HepG2 (cell line): Measurements from ENCODE around the gene CTPS2. TPM values are rescaled to one million over a fixed set of nuclear protein-coding genes. Genes with fewer than 3 reads are reported as not detected.

Experiments
- ATF7 ChIP-seq, 2 experiments: fragments of 450-650 bp in 1 of 2; sonication (generic) in 1 of 2; formaldehyde crosslinking in 1 of 2; IDR thresholded peaks; 2 replicates each; pipeline versions ENCODE4 v1.4.0 to v1.6.1; 2016 to 2020; ENCODE audit warnings: antibody characterized with exemption in 1 of 2, mild to moderate bottlenecking in 1 of 2, missing genetic modification reagents in 1 of 2
- GATAD1 ChIP-seq: IDR thresholded peaks from 2 replicates; pipeline ENCODE4 v1.6.1; 2016; ENCODE audit warnings: missing genetic modification reagents, missing compliant biosample characterization
- KLF11 ChIP-seq: IDR thresholded peaks from 2 replicates; pipeline ENCODE4 v1.6.1; 2016; ENCODE audit warnings: missing compliant biosample characterization
- NR2F2 ChIP-seq: IDR thresholded peaks from 2 replicates; pipeline ENCODE4 v1.6.1; 2012; ENCODE audit warnings: low read depth, inconsistent platforms, borderline replicate concordance
- RAD21 ChIP-seq: fragments of 450-650 bp; formaldehyde crosslinking; IDR thresholded peaks from 2 replicates; pipeline ENCODE4 v1.5.0; 2020; ENCODE audit warnings: mild to moderate bottlenecking
- SALL2 ChIP-seq: sonication (generic); formaldehyde crosslinking; IDR thresholded peaks from 2 replicates; pipeline ENCODE4 v1.8.1; 2023; ENCODE audit warnings: mild to moderate bottlenecking, missing genetic modification reagents, inconsistent platforms
- SOX5 ChIP-seq: IDR thresholded peaks from 2 replicates; pipeline ENCODE4 v1.6.1; 2016; ENCODE audit warnings: borderline replicate concordance
- ZFY ChIP-seq: sonication (generic); formaldehyde crosslinking; IDR thresholded peaks from 2 replicates; pipeline ENCODE4 v1.4.0; 2020; ENCODE audit warnings: missing genetic modification reagents
- ZMYM4 ChIP-seq: sonication (generic); formaldehyde crosslinking; IDR thresholded peaks from 2 replicates; pipeline ENCODE4 v1.8.1; 2023; ENCODE audit warnings: mild to moderate bottlenecking, missing genetic modification reagents
- polyA plus RNA-seq, 8 experiments: library from polyadenylated mRNA; depleted of rRNA in 3 of 8; stranded (reverse) in 7 of 8; unstranded in 1 of 8; fragments of >200 nt; fragmentation: Illumina TruSeq in 4 of 8; extraction: Trizol in 4 of 8; gene quantifications; 2 replicates each; pipeline versions ENCODE4 v1.2.1 to v1.2.3, GENCODE V29; 2011 to 2016; ENCODE audit warnings: low read depth in 4 of 8, missing spikeins in 1 of 8, mixed read lengths in 1 of 8; ENCODE audit not compliant: insufficient read depth in 1 of 8
- total RNA-seq, 5 experiments: library from RNA; depleted of rRNA; stranded (reverse); fragments of >200 nt; fragmentation: Illumina TruSeq; extraction: Trizol; gene quantifications; 2 replicates each; pipeline ENCODE4 v1.2.3, GENCODE V29; 2016; ENCODE audit warnings: low read depth in 1 of 5
- TF ChIP-seq, protein P1 (sequence below): sonication (generic); formaldehyde crosslinking; IDR thresholded peaks from 2 replicates; pipeline ENCODE4 v1.4.0; 2020; ENCODE audit warnings: missing genetic modification reagents
- TF ChIP-seq, protein P2 (sequence below): sonication (generic); formaldehyde crosslinking; IDR thresholded peaks from one replicate; pipeline ENCODE4 v1.5.1; 2020; ENCODE audit warnings: mild to moderate bottlenecking, missing genetic modification reagents; ENCODE audit errors: not compliant biosample characterization
- TF ChIP-seq, protein P3 (sequence below): sonication (generic); formaldehyde crosslinking; IDR thresholded peaks from 2 replicates; pipeline ENCODE4 v1.4.0; 2020; ENCODE audit warnings: missing genetic modification reagents, borderline replicate concordance

Gene CTPS2
- total and polyA plus RNA-seq, 2 of the 13 experiments (the other 11 are each of a cell fraction or from before 2014, with no cell fraction given): 10.3 to 26.1 TPM

- TF ChIP-seq, protein P1, sequence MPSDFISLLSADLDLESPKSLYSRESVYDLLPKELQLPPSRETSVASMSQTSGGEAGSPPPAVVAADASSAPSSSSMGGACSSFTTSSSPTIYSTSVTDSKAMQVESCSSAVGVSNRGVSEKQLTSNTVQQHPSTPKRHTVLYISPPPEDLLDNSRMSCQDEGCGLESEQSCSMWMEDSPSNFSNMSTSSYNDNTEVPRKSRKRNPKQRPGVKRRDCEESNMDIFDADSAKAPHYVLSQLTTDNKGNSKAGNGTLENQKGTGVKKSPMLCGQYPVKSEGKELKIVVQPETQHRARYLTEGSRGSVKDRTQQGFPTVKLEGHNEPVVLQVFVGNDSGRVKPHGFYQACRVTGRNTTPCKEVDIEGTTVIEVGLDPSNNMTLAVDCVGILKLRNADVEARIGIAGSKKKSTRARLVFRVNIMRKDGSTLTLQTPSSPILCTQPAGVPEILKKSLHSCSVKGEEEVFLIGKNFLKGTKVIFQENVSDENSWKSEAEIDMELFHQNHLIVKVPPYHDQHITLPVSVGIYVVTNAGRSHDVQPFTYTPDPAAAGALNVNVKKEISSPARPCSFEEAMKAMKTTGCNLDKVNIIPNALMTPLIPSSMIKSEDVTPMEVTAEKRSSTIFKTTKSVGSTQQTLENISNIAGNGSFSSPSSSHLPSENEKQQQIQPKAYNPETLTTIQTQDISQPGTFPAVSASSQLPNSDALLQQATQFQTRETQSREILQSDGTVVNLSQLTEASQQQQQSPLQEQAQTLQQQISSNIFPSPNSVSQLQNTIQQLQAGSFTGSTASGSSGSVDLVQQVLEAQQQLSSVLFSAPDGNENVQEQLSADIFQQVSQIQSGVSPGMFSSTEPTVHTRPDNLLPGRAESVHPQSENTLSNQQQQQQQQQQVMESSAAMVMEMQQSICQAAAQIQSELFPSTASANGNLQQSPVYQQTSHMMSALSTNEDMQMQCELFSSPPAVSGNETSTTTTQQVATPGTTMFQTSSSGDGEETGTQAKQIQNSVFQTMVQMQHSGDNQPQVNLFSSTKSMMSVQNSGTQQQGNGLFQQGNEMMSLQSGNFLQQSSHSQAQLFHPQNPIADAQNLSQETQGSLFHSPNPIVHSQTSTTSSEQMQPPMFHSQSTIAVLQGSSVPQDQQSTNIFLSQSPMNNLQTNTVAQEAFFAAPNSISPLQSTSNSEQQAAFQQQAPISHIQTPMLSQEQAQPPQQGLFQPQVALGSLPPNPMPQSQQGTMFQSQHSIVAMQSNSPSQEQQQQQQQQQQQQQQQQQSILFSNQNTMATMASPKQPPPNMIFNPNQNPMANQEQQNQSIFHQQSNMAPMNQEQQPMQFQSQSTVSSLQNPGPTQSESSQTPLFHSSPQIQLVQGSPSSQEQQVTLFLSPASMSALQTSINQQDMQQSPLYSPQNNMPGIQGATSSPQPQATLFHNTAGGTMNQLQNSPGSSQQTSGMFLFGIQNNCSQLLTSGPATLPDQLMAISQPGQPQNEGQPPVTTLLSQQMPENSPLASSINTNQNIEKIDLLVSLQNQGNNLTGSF (CRISPR knock-in tag): no peak
- TF ChIP-seq ZFY (CRISPR knock-in tag): peak; percentile 74
- peak; percentile 89 for TF ChIP-seq ATF7 (IDR thresholded peaks at IDR 0.05)
- TF ChIP-seq ATF7 (CRISPR knock-in tag; IDR thresholded peaks at IDR 0.05): peak; percentile 51; the same call in 1 of the 2 replicates
- peak; percentile 59 for TF ChIP-seq SOX5
- TF ChIP-seq GATAD1 (CRISPR knock-in tag): peak; percentile 82
- TF ChIP-seq, protein P2, sequence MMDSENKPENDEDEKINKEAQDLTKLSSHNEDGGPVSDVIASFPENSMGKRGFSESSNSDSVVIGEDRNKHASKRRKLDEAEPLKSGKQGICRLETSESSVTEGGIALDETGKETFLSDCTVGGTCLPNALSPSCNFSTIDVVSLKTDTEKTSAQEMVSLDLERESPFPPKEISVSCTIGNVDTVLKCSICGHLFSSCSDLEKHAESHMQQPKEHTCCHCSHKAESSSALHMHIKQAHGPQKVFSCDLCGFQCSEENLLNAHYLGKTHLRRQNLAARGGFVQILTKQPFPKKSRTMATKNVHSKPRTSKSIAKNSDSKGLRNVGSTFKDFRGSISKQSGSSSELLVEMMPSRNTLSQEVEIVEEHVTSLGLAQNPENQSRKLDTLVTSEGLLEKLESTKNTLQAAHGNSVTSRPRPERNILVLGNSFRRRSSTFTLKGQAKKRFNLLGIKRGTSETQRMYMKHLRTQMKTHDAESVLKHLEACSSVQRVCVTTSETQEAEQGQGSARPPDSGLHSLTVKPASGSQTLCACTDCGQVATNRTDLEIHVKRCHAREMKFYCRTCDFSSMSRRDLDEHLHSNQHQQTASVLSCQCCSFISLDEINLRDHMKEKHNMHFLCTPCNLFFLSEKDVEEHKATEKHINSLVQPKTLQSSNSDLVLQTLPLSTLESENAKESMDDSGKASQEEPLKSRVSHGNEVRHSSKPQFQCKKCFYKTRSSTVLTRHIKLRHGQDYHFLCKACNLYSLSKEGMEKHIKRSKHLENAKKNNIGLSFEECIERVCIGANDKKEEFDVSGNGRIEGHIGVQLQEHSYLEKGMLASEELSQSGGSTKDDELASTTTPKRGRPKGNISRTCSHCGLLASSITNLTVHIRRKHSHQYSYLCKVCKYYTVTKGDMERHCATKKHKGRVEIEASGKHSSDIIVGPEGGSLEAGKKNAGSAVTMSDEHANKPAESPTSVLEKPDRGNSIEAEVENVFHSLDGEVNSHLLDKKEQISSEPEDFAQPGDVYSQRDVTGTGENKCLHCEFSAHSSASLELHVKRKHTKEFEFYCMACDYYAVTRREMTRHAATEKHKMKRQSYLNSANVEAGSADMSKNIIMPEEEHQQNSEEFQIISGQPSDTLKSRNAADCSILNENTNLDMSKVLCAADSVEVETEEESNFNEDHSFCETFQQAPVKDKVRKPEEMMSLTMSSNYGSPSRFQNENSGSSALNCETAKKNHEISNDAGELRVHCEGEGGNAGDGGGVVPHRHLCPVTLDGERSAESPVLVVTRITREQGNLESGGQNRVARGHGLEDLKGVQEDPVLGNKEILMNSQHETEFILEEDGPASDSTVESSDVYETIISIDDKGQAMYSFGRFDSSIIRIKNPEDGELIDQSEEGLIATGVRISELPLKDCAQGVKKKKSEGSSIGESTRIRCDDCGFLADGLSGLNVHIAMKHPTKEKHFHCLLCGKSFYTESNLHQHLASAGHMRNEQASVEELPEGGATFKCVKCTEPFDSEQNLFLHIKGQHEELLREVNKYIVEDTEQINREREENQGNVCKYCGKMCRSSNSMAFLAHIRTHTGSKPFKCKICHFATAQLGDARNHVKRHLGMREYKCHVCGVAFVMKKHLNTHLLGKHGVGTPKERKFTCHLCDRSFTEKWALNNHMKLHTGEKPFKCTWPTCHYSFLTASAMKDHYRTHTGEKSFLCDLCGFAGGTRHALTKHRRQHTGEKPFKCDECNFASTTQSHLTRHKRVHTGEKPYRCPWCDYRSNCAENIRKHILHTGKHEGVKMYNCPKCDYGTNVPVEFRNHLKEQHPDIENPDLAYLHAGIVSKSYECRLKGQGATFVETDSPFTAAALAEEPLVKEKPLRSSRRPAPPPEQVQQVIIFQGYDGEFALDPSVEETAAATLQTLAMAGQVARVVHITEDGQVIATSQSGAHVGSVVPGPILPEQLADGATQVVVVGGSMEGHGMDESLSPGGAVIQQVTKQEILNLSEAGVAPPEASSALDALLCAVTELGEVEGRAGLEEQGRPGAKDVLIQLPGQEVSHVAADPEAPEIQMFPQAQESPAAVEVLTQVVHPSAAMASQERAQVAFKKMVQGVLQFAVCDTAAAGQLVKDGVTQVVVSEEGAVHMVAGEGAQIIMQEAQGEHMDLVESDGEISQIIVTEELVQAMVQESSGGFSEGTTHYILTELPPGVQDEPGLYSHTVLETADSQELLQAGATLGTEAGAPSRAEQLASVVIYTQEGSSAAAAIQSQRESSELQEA (CRISPR knock-in tag): no peak
- 0 out of 2 replicates have a peak, but pooled peaks have one; percentile 11 for TF ChIP-seq RAD21 (CRISPR knock-in tag)
- TF ChIP-seq SALL2: 0 out of 2 replicates have a peak, but pooled peaks have one; percentile 37
- peak; percentile 91 for TF ChIP-seq ZMYM4 (CRISPR knock-in tag)
- no peak for TF ChIP-seq KLF11
- TF ChIP-seq, protein P3, sequence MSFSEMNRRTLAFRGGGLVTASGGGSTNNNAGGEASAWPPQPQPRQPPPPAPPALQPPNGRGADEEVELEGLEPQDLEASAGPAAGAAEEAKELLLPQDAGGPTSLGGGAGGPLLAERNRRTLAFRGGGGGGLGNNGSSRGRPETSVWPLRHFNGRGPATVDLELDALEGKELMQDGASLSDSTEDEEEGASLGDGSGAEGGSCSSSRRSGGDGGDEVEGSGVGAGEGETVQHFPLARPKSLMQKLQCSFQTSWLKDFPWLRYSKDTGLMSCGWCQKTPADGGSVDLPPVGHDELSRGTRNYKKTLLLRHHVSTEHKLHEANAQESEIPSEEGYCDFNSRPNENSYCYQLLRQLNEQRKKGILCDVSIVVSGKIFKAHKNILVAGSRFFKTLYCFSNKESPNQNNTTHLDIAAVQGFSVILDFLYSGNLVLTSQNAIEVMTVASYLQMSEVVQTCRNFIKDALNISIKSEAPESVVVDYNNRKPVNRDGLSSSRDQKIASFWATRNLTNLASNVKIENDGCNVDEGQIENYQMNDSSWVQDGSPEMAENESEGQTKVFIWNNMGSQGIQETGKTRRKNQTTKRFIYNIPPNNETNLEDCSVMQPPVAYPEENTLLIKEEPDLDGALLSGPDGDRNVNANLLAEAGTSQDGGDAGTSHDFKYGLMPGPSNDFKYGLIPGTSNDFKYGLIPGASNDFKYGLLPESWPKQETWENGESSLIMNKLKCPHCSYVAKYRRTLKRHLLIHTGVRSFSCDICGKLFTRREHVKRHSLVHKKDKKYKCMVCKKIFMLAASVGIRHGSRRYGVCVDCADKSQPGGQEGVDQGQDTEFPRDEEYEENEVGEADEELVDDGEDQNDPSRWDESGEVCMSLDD: no peak
- no peak for TF ChIP-seq NR2F2
These were observed 7.0 kb upstream of the CTPS2 start, which contains the start of gene SYAP1 (continued) for GRCh38 chrX:16719334-16720084.
